HCT116 (cell line): ENCODE measurements around the gene DCLRE1B. TPM values are rescaled to one million over a fixed set of nuclear protein-coding genes. Genes with fewer than 3 reads are reported as not detected.

ENCODE experiments used
- ATAC-seq: fragments of 200-7000 bp; cut with Tn5 transposase; 2 replicates; pipeline ENCODE4 v1.9.1; 2020; ENCODE audit warnings: mild to moderate bottlenecking, moderate library complexity
- BruUV-seq: library from RNA; stranded (reverse); fragments of 400-500 nt; replicated peaks from 2 replicates; lab custom pipeline; 2021; lab: Mats Ljungman, UMichigan
- CTCF ChIA-PET: fragments of 300-600 bp; sonication (Branson Sonifier 250); formaldehyde crosslinking; loops from one replicate; lab custom pipeline; 2021; ENCODE audit warnings: antibody characterized with exemption; lab: Charles Lee
- POLR2A ChIA-PET: fragments of 300-600, 350-600 bp; sonication (Branson Sonifier 250); formaldehyde crosslinking; loops from one replicate; lab custom pipeline; 2021; ENCODE audit warnings: antibody characterized with exemption; lab: Charles Lee
- RAD21 ChIA-PET, 2 experiments: fragments of 300-600 bp; sonication (Branson Sonifier 250); formaldehyde crosslinking; loops; one replicate each; lab custom pipeline; 2023; ENCODE audit warnings: low total read pairs in 2 of 2; ENCODE audit not compliant: uncharacterized antibody in 2 of 2, unreplicated experiment in 2 of 2, low non-redundant PET in 1 of 2; lab: Charles Lee
- DNase-seq: peaks from one replicate; pipeline ENCODE4 v3.0.0-alpha.2; 2010; ENCODE audit warnings: low read depth, low spot score
- H2AFZ ChIP-seq: fragments of 200-600 bp; shearing (Covaris generic), sonication (generic); 2 replicates; pipeline ENCODE4 v1.6.1; 2017; ENCODE audit warnings: low read depth, mixed run types, mixed read lengths, antibody characterized with exemption, low read length; ENCODE audit not compliant: poor library complexity, severe bottlenecking
- H3K27ac ChIP-seq: 2 replicates; pipeline ENCODE4 v1.5.1; 2012; ENCODE audit warnings: low read depth, low read length
- H3K27me3 ChIP-seq: fragments of 200-600 bp; sonication (generic); 2 replicates; pipeline ENCODE4 v1.6.1; 2016; ENCODE audit warnings: mixed run types, low read length, mixed read lengths; ENCODE audit not compliant: insufficient read depth
- H3K36me3 ChIP-seq, 2 experiments: fragments of 200-500 bp in 1 of 2; fragments of 200-600 bp in 1 of 2; sonication (Bioruptor generic) in 1 of 2; sonication (generic) in 1 of 2; 2 replicates each; pipeline versions ENCODE4 v1.5.1 to v1.6.1; 2014 to 2016; ENCODE audit warnings: low read length in 2 of 2, inconsistent platforms in 1 of 2, mixed read lengths in 1 of 2, mixed run types in 1 of 2; ENCODE audit not compliant: insufficient read depth in 2 of 2, control insufficient read depth in 1 of 2
- H3K4me1 ChIP-seq, 2 experiments: fragments of 200-600 bp in 1 of 2; sonication (generic) in 1 of 2; 2 replicates each; pipeline versions ENCODE4 v1.5.1 to v1.6.1; 2012 to 2017; ENCODE audit warnings: low read length in 2 of 2, inconsistent platforms in 1 of 2, mild to moderate bottlenecking in 1 of 2, mixed read lengths in 1 of 2, mixed run types in 1 of 2, moderate library complexity in 1 of 2; ENCODE audit not compliant: insufficient read depth in 2 of 2, control insufficient read depth in 1 of 2
- H3K4me2 ChIP-seq: fragments of 200-600 bp; sonication (generic); 2 replicates; pipeline ENCODE4 v1.6.1; 2017; ENCODE audit warnings: mixed run types, low read length, mixed read lengths
- H3K4me3 ChIP-seq, 2 experiments: fragments of 200-600 bp in 1 of 2; sonication (generic) in 1 of 2; replicated peaks in 1 of 2; 2 replicates each; pipeline ENCODE4 v1.5.1; 2011 to 2016; ENCODE audit warnings: low read length in 2 of 2, control low read depth in 1 of 2, low read depth in 1 of 2, mild to moderate bottlenecking in 1 of 2, mixed read lengths in 1 of 2, mixed run types in 1 of 2
- H3K79me2 ChIP-seq: fragments of 200-600 bp; sonication (generic); 2 replicates; pipeline ENCODE4 v1.6.1; 2017; ENCODE audit warnings: mild to moderate bottlenecking, mixed run types, low read length, moderate library complexity, mixed read lengths; ENCODE audit not compliant: insufficient read depth
- H3K9ac ChIP-seq: fragments of 200-600 bp; sonication (generic); 2 replicates; pipeline ENCODE4 v1.6.1; 2016; ENCODE audit warnings: low read length, mixed read lengths
- H3K9me2 ChIP-seq: fragments of 200-600 bp; sonication (generic), shearing (Covaris generic); 2 replicates; pipeline ENCODE4 v1.6.1; 2017; ENCODE audit warnings: mixed run types, mild to moderate bottlenecking, moderate library complexity; ENCODE audit not compliant: insufficient read depth
- H3K9me3 ChIP-seq, 2 experiments: fragments of 200-500 bp in 1 of 2; fragments of 200-600 bp in 1 of 2; sonication (Bioruptor generic) in 1 of 2; sonication (generic) in 1 of 2; 2 replicates each; pipeline ENCODE4 v1.6.1; 2014 to 2017; ENCODE audit warnings: low read length in 2 of 2, mixed read lengths in 2 of 2, inconsistent platforms in 1 of 2, low read depth in 1 of 2, mild to moderate bottlenecking in 1 of 2, mixed run types in 1 of 2, moderate library complexity in 1 of 2; ENCODE audit not compliant: control insufficient read depth in 1 of 2, insufficient read depth in 1 of 2
- H4K20me1 ChIP-seq: fragments of 200-600 bp; sonication (generic), shearing (Covaris generic); 2 replicates; pipeline ENCODE4 v1.6.1; 2017; ENCODE audit warnings: mixed run types, mild to moderate bottlenecking, moderate library complexity; ENCODE audit not compliant: insufficient read depth
- ATF3 ChIP-seq: IDR thresholded peaks from 2 replicates; pipeline ENCODE4 v1.6.1; 2012
- CEBPB ChIP-seq: IDR thresholded peaks from 2 replicates; pipeline ENCODE4 v1.6.1; 2012; ENCODE audit warnings: low read depth
- CTCF ChIP-seq, 3 experiments: fragments of 200-600 bp in 1 of 3; sonication (generic) in 1 of 3; IDR thresholded peaks in 2 of 3; conservative IDR thresholded peaks in 1 of 3; 2 replicates each; pipeline ENCODE4 v1.5.1; 2012 to 2017; ENCODE audit warnings: low read depth in 2 of 3, low read length in 2 of 3, antibody characterized with exemption in 1 of 3, borderline replicate concordance in 1 of 3, control low read depth in 1 of 3, mild to moderate bottlenecking in 1 of 3, mixed read lengths in 1 of 3, mixed run types in 1 of 3, moderate library complexity in 1 of 3; ENCODE audit not compliant: insufficient read depth in 1 of 3
- EGR1 ChIP-seq: IDR thresholded peaks from 2 replicates; pipeline ENCODE4 v1.6.1; 2012; ENCODE audit warnings: low read depth
- ELF1 ChIP-seq: IDR thresholded peaks from 2 replicates; pipeline ENCODE4 v1.6.1; 2012; ENCODE audit warnings: low read depth, borderline replicate concordance
- EZH2 ChIP-seq: fragments of 200-600 bp; sonication (generic); IDR thresholded peaks from 2 replicates; pipeline ENCODE4 v1.6.1; 2017; ENCODE audit warnings: antibody characterized with exemption, mixed run types
- EZH2phosphoT487 ChIP-seq: fragments of 200-600 bp; IDR thresholded peaks from 2 replicates; pipeline ENCODE4 v1.6.1; 2018; ENCODE audit warnings: antibody characterized with exemption, borderline replicate concordance
- FOSL1 ChIP-seq: IDR thresholded peaks from 2 replicates; pipeline ENCODE4 v1.6.1; 2012; ENCODE audit warnings: low read depth
- JUND ChIP-seq: IDR thresholded peaks from 2 replicates; pipeline ENCODE4 v1.6.1; 2012
- MAX ChIP-seq: IDR thresholded peaks from 2 replicates; pipeline ENCODE4 v1.6.1; 2012
- POLR2A ChIP-seq: IDR thresholded peaks from 2 replicates; pipeline ENCODE4 v1.7.0; 2011; ENCODE audit warnings: borderline replicate concordance; ENCODE audit not compliant: insufficient read depth, insufficient read length; ENCODE audit errors: extremely low read depth
- POLR2AphosphoS5 ChIP-seq: IDR thresholded peaks from 2 replicates; pipeline ENCODE4 v1.6.1; 2011; ENCODE audit warnings: mild to moderate bottlenecking, low read depth, low read length, moderate library complexity
- SIN3A ChIP-seq: IDR thresholded peaks from 2 replicates; pipeline ENCODE4 v1.6.1; 2012; ENCODE audit warnings: low read depth
- SP1 ChIP-seq: IDR thresholded peaks from 2 replicates; pipeline ENCODE4 v1.6.1; 2012; ENCODE audit warnings: low read depth
- SRF ChIP-seq: IDR thresholded peaks from 2 replicates; pipeline ENCODE4 v1.6.1; 2012; ENCODE audit warnings: low read depth
- ZBTB33 ChIP-seq: IDR thresholded peaks from 2 replicates; pipeline ENCODE4 v1.6.1; 2011; ENCODE audit warnings: mild to moderate bottlenecking, low read length, moderate library complexity; ENCODE audit not compliant: insufficient replicate concordance; ENCODE audit errors: extremely low read depth
- ZFX ChIP-seq: fragments of 450-650 bp; IDR thresholded peaks from 2 replicates; pipeline ENCODE4 v1.6.1; 2017
- ZNF274 ChIP-seq: fragments of 200-500 bp; sonication (Bioruptor generic); IDR thresholded peaks from 2 replicates; pipeline ENCODE4 v1.6.1; 2014; ENCODE audit warnings: mild to moderate bottlenecking, low read depth, low read length, inconsistent platforms
- intact Hi-C: fragments of 100-400 bp; cut with micrococcal nuclease; formaldehyde crosslinking; loops from 2 replicates; pipeline ENCODE4 v1.10.0; 2022
- total RNA-seq: library from RNA; stranded (reverse); gene quantifications from one replicate; pipeline ENCODE4 v1.2.1, GENCODE V29; 2021; ENCODE audit not compliant: unreplicated experiment

Gene DCLRE1B
- total RNA-seq, 1 experiment from 2014 or later, result 13.4 TPM

- H3K9me3 ChIP-seq, result no peaks in the 10 kb centered on the region
- no peak for DNase-seq
- H2AFZ ChIP-seq, result no peak overlapping the region
- CTCF ChIA-PET, result no interaction called here
- no peak overlapping the region for H3K27ac ChIP-seq
- H4K20me1 ChIP-seq, result no peaks in the 10 kb centered on the region
- ATAC-seq, result no peak
- no peak overlapping the region for H3K4me2 ChIP-seq
- H3K27me3 ChIP-seq, result no peaks in the 10 kb centered on the region
- H3K9ac ChIP-seq, result no peak overlapping the region
- H3K9me2 ChIP-seq, result no peaks in the 10 kb centered on the region
- no peaks in the 10 kb centered on the region for H3K79me2 ChIP-seq
- H3K4me1 ChIP-seq, result peaks cover 0 to 7% of the 10 kb centered on the region in 2 experiments; a peak in 1 of 4 replicates
- H3K36me3 ChIP-seq, result no peaks in the 10 kb centered on the region
- RAD21 ChIA-PET, result no interaction called here
- BruUV-seq, result no TSS peak
- POLR2A ChIA-PET, result no interaction called here
- no peak for TF ChIP-seq FOSL1
- no peak for TF ChIP-seq ZBTB33
- no peak for TF ChIP-seq JUND
- TF ChIP-seq CEBPB, result no peak
- TF ChIP-seq ZFX, result no peak
- no peak for TF ChIP-seq ZNF274
- no peak for TF ChIP-seq EGR1
- TF ChIP-seq ELF1, result no peak
- TF ChIP-seq ATF3, result no peak
- TF ChIP-seq SRF, result no peak
- TF ChIP-seq SIN3A, result no peak
- no peak for TF ChIP-seq MAX
- no peak for TF ChIP-seq POLR2AphosphoS5
- no peak for TF ChIP-seq EZH2phosphoT487
- TF ChIP-seq CTCF (IDR thresholded peaks at IDR 0.05 in 2 of 3, conservative IDR thresholded peaks at IDR 0.05 in 1 of 3; ENCODE audit: borderline replicate concordance in 1 of 3, insufficient read depth in 1 of 3, low read depth in 2 of 3, low read length in 2 of 3), result no peak
- TF ChIP-seq SP1, result no peak
- TF ChIP-seq EZH2, result no peak
- TF ChIP-seq POLR2A, result no peak
- intact Hi-C loops, result no loop called here
- H3K4me3 ChIP-seq, result no peak overlapping the region
These were observed 34.3 kb upstream of the DCLRE1B start for GRCh38 chr1:113870778-113871177.
